Fibroblast of upper back skin (primary cell): ENCODE data around the gene COL26A1.
A peak's percentile ranks its signal among the peaks of the same experiment; 100 is the strongest.

Experiments used
- DNase-seq: peaks from one replicate; pipeline ENCODE4 v3.0.0-alpha.2; 2013

Gene COL26A1

DNA sequence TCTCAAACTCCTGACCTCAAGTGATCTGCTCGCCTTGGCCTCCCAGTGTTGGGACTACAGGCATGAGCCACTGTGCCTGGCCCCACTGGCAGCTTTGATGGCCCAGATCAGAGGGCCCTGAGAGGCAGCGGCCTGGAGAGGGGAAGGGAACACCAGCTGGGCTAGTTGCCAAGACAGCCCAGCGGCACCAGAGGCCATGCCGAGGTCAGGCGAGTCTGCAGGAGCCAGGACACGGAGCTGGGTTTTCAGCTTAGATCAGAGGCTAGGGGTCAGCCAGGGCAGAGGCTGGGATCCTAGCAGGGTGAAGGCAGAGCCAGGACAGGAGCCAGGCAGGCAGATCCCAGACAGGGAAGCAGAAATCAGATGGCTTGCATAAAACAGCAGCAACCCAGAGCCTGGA is 173.6 kb downstream of the COL26A1 start:
- no peak for DNase-seq

- DNase-seq, result no peak
These were observed 174.0 kb downstream of the COL26A1 start for GRCh38 chr7:101536668-101537067.

DNA sequence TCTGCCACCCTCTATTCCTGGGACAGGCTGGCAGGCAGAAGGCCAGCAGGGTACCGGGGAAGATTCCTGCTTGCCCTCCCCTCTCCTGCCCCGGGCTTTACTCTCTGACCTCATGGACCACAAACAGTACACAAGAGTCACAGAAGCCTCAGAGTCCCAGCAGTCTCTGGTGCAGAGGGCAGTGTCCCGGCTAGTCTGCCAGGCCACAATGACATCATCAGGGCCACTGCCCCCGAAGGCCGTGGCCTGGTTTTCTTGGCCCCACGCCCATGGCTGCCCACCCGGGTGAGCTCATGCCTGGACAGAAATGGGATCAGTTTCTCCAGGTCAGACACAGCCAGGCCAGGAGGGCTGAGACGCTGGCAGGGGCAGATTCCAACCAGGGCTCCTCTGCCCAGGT is 174.5 kb downstream of the COL26A1 start:
- no peak for DNase-seq

DNA sequence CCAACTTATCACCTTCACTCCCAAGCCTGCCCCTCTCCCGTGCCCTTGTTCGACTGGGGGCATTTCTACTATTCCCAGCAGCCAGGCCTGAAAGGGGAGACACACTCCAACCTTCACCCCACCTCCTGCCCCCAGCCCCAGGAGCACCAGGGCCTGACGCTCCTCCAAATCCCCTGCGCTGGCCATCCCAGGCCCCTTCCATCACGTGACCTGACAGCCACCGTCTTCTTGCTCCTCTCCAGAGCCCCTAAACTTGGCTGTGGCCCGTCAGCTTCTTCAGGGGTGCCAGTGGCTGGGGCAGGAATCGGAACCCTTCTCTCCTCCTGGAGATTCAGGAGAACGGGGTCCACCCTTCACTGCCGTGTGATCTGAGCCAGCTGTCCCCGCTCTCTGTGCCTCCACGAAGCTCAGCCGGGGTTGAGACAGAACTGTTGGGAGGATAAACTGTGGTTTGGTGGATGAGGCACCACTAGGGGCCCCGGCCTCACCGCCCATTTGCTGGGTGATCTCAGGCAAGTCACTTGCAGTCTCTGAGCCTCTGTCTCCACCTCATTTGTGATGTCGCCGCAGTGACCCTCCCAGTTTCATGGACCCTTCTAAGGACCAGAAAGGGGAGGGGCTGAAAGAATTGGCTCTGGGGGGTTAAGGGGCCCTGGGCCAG is 175.4 kb downstream of the COL26A1 start:
- no peak for DNase-seq

DNA sequence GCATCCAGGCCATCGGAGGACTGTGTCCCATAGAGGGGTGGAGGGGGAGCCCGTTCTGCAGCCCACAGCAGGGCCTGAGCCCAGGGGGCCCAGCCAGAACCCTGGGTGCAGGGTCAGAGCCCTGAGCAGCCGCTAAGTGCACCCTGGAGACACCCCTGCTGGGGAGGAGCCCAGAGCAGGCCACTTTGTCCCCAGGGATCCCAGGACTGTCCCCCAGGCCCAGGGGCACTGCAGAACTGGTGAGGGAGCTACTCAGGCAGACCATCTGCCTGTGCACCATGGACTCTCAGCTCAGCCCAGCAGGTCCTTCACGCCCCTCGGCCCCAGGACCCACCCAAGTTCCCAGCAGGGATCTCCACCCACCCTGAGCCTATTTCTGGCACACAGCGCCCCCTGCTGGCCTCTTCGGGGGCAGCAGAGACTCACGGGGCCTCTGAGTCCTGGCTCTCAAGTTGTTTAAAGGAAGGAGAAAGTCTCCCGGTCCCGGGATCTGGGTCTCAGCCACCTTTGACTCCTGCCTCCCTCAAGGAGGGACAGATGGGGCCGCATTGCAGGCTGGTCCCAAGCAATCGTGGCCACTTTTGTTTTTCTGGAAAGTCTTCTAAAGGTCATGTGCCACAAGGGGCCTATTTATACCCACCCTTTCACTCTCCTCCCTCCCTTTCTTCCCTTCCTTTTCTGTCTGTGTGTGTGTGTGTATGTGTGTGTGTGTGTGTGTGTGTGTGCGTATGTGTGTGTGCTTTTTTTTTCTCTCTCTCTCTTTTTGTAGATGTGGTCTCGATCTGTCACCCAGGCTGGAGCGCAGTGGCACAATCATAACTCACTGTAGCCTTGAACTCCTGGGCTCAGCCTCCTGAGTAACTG is 176.2 kb downstream of the COL26A1 start:
- DNase-seq, result peak; percentile 28

- no peak for DNase-seq
These were observed 177.1 kb downstream of the COL26A1 start for GRCh38 chr7:101539784-101540183.

DNA sequence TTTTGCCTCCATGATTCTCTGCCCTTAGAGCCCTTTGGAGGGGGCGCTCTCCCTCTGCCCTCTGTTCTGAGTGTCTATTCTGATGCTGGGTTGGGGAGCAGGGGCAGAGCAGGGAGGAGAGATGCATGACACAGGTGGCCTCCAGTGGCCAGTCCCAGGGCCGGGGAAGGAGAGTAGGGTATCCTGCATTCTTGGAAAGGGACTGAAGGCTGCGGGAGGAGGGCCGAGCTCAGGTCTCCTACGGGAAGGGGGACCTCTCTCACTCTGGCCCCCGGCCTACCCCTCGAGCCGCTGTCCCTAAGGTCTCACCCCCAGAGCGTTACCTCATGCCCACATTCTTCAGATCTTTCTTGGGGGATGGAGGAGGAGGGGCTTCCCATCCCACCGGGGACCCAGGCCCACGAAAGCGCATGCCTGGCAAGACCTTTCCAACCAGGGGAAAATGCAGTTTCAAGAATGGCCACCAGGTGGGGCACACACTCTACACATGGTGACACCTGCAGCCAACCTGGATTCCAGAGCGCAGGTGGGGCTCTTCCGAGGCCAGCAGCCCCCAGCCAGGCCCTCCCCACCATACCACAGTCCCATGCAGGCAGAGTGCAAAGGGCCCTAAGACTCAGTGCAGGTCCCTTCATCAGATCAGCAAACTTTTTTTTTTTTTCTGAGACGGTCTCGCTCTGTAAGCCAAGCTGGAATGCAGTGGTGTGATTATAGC is 180.0 kb downstream of the COL26A1 start:
- peak; percentile 26 for DNase-seq

DNA sequence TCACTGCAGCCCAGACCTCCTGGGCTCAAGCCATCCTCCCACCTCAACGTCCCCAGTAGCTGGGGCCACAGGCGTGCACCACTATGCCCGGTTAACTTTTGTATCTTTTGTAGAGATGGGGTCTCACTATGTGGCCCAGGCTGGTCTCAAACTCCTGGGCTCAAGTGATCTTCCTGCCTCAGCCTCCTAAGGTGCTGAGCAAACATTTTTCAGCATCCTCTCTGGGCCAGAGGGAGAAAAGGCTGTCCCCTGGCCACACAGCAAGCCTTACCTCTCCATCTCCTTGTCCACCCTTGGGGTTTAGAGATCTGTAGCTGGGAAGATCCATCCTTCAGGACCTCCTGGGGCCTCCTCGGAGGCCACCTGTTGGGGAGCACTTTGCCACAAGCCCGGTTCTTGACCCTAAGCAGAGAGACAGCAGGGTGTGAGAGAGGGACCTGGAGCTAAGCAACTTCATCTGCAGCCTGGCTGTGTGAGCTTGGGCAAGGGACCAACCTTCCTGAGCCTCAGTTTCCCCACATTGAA is 180.6 kb downstream of the COL26A1 start:
- no peak for DNase-seq

GRCh38 chr7:101543846-101544245 is 181.2 kb downstream of the COL26A1 start:
- no peak for DNase-seq

DNA sequence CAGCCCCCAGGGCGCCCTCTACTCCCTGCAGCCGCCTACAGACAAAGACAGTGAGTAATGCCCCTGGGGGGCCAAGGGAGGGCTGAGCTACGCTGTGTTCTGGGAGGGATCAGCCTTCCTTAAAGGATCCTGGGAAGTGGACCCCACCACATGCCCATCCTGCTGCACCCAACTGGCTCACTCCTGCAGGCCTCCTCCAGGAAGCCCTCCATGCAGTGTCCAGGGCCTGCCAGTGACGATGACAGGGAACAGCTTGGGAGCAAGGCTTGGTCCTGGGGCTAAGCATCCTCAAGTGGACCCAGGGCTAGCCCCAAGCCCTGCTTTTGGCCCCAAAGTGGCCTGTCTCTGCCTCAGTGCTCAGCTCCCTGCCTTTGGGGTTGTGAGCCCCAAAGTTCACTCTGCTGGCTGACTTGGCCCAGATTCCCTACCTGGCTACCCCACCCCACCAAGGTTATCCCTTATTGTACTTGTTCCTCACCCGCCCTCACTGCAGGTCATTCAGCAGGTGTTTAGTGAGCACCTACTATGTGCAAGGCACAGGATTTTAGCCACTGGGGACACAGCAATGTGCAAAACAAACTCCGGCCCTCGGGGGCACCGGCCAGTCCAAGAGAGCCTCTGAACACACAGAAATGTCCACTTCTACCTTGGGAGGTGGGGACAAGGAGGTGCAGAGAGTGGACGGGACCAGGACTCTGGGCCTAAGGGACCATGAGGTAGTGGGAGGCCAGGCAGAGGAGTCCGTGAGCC is 182.9 kb downstream of the COL26A1 start:
- DNase-seq, result no peak

DNA sequence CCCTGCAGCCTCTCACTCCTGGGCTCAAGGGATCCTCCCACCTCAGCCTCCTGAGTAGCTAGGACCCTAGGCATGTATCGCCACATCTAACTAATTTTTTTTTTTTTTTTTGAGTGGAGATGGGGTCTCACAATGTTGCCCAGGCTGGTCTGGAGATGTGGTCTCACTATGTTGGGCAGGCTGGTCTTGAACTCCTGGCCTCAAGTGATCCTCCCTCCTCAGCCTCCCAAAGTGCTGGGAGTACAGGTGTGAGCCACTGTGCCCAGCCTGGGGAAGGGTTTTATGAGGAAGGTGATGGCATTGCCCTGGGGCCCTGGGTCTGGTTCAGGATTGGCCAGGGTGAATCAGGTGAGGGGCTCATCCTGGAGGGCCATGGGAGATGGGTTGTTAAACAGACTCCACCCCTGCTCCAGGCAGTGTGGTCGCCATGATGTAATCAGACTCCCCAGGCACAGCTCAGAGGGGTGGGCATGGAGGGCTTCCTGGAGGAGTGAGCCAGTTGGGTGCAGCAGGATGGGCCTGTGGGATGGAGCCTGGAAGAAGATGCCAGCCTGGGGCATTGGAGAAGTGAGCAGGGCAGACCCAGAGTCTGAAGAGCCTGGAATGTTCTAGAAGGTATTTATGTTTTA is 183.7 kb downstream of the COL26A1 start:
- DNase-seq, result no peak

GRCh38 chr7:101547022-101547915 is 184.6 kb downstream of the COL26A1 start:
- no peak for DNase-seq

DNA sequence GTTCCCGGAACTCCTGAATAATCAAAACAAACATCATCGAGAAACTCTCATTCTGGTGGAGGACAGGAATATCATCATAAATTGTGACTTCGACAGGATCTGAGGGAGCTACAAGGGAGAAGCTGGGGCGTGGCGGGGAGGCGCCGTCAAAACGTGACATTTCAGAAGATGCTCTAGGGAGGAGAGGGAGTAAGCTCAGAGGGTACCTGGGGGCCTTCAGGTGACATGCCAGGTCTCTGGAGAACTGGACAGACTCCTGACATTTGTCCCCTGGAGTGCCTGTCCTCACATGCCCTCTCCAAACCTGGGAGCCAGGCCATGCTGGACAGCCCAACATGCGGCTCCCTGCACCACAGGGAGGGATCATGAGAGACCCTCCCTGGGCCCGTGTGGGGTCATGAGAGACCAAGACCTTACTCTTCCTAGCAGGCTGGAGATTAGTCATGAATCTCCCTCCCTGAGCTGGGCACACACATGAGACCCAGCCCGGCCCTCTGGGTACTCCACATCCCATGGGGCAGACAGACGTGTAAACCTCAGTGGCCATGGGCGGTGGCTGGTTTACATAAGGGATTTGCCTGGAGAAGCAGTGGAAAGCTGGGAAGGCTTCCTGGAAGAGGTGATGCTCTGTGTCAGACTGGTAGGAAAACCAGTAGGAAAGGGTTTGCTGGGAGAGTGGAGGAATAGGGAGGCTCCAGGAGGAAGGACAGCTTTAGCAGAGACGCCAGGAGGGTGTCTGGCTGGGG is 185.4 kb downstream of the COL26A1 start:
- no peak for DNase-seq

DNA sequence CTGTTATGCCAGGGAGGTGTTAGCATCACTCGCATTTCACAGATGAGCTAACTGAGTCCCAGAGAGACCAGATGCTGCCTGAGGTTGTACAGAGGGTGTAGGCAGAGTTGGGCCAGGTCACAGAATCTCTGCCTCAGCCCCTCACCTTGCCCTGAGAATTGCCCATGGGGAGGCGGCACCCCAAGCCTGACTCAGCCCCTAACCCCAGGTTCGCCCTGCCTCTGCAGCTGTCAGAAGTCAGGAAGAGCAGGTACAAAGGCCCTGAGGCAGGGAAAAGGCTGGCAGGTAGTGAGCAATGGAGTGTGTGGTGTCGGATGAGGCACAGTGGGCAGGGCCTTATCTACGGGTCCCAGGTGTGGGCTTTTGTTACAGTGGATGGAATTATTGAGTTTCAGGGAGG is 187.1 kb downstream of the COL26A1 start:
- no peak for DNase-seq

- no peak for DNase-seq
These were observed 188.2 kb downstream of the COL26A1 start for GRCh38 chr7:101550641-101551541.

DNA sequence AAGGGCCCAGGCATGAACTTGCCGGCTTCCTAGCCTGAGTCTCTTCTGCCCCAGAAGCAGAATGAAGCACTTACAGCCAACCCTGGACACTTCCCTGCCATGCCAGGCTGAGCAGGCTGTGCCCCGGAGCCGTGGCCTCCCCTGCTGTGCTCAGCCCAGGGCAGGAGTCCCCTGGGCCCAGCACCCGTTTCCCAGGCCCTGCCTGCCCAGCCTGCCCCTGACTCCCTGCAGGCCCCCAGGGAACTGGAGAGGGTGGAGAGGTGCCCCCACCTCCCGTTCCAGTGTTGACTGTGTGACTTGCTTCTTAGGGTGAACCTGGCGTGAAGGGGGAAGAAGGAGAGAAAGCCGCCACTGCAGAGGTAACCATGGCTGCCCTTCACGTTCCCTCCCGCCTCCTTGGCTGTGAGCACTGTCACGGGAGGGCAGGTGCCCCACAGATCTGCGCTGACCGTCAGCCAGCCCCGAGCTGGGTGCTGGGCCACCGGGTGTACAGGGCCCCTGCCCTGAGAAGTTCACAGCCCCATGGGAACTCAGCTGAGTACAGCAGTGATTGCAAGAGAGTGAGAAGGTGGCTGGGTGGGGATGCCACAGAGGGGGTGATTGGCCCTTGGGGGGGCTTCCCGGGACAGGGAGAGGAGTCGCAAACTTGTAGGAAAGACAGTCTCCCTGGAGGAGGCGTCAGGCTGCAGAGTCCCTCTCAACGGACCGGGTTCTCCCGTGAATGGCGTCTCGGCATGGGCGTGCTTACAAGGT is 190.5 kb downstream of the COL26A1 start:
- DNase-seq, result no peak

DNA sequence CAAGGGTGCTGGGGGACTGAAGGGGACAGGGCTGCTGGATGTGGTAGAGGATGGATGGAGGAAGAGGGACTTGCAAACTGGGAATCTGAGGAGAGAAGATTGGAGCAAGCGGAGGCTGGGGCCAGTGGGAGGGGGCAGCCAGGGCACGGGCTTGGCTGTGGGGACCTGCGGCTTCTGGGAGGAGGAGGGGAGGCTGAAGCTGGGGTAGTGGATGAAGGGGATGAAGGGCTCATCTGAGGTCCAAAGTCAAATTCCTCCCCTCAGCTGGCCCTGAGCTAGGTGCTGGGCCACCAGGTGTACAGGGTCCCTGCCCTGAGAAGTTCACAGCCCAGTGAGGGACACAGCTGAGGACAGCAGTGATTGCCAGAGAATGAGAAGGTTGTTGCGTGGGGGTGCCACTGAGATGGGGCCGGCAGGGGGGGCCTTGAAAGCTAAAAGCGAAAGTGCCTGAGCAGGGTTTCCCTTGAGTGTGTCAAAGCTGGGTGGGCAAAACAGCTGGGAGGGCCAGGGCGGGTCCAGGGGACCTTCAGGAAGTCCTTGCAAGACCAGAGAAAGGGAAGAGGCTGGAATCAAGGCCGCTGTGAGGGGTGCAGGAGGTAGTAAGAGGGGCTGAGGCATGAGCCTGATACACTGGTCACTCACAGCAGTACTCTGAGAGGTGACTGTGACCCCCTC is 191.2 kb downstream of the COL26A1 start:
- DNase-seq, result no peak
